HEK293T (cell line): ENCODE results near the gene SCUBE1.

Source experiments
- BHLHE40 ChIP-seq: fragments of 450-650 bp; IDR thresholded peaks from 2 replicates; pipeline ENCODE4 v1.6.1; 2016; ENCODE audit warnings: mild to moderate bottlenecking, moderate library complexity, borderline replicate concordance
- CTBP1 ChIP-seq: fragments of 450-650 bp; IDR thresholded peaks from 2 replicates; pipeline ENCODE4 v1.6.1; 2016; ENCODE audit warnings: borderline replicate concordance
- FOXM1 ChIP-seq: fragments of 450-650 bp; IDR thresholded peaks from 2 replicates; pipeline ENCODE4 v1.6.1; 2017; ENCODE audit warnings: mild to moderate bottlenecking, borderline replicate concordance
- HDGF ChIP-seq: fragments of 450-650 bp; IDR thresholded peaks from 2 replicates; pipeline ENCODE4 v1.6.1; 2017; ENCODE audit warnings: antibody characterized with exemption, borderline replicate concordance
- SP1 ChIP-seq: fragments of 450-650 bp; IDR thresholded peaks from 2 replicates; pipeline ENCODE4 v1.6.1; 2017
- SUZ12 ChIP-seq: fragments of 450-650 bp; IDR thresholded peaks from 2 replicates; pipeline ENCODE4 v1.6.1; 2016; ENCODE audit warnings: mild to moderate bottlenecking
- ZNF384 ChIP-seq: fragments of 450-650 bp; IDR thresholded peaks from 2 replicates; pipeline ENCODE4 v1.6.1; 2016

DNA sequence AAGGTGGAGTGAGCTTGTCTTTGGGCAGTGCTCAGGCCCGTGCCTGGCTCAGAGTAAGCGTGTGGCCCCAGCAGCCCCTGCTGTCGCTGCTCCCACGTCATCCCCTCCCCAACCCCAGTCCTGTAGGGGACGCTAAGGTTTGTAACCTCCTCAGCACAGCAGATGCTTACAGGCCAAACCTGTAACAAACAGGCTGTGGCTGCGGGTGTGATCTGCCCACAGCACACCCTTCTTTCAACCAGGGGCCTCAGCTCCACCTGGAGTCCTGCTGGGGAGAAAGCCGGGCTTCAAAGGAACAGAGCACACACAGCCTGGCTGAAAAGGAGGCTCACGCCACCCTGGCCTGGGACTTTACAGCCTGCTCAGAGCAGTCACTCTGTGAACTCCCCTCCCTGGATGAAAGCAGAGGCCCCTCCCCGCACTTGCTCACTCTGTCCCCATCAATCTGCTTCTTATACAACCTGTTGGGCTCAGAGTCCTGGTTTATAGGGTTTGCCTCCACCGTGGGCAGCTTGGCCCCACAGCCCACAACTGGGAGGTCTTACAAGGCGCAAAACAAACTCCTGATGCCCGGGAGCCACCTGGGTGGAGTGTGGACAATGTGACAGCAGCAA lies 54.3 kb downstream of the SCUBE1 start:
- TF ChIP-seq BHLHE40 (no peak), ZNF384 (no peak), FOXM1 (no peak), SUZ12 (no peak), CTBP1 (no peak), SP1 (no peak), HDGF (no peak)
